GM21526 (cell line): Measurements from ENCODE around the gene SPDEF.

ENCODE experiments used
- ATAC-seq: cut with Tn5 transposase; IDR thresholded peaks from one replicate; pipeline ENCODE4 v1.9.1; 2021; ENCODE audit warnings: moderate library complexity; ENCODE audit not compliant: unreplicated experiment, low FRiP score

SPDEF gene

DNA sequence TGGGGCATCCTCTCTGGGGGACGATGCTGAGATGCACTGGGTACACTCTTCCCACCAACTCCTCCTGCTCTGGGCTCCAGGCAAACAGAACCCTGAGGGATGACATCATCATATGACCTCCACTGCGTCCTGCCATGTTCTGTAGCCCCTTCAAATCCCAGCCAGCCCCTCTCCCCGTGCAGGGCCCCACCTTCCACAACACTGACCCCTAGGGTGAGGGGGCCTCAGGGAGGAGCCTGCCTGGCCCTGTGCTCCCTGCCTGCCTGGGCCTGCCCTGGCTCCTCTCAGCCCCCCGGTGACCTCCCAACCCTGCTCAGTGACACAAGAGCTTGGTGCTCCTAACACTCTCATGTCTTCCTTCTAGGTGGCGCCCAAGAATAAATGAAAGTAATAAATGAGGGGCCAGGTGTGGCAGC is 9.6 kb upstream of the SPDEF start:
- ATAC-seq = no peak

DNA sequence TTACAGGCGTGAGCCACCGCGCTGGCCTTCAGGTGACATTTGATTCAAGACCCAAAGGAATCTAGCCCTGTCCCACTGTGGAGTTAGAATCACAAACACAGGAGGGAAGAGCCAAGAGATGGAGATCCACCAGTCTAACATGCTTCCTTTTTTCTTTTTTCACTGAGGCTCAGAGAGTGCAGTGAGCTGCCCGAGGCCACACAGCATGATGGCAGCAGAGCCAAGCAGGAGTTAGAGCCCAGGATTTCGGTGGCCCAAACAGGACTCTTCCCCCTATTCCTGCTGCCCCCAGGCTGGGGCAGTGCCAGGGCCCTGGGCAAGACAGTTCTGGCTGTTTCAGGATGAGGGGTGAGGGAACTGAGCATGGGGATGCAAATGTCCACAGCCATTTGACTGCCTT is 8.1 kb upstream of the SPDEF start:
- no peak for ATAC-seq

GRCh38 chr6:34563513-34563870 is 7.4 kb upstream of the SPDEF start:
- no peak for ATAC-seq

DNA sequence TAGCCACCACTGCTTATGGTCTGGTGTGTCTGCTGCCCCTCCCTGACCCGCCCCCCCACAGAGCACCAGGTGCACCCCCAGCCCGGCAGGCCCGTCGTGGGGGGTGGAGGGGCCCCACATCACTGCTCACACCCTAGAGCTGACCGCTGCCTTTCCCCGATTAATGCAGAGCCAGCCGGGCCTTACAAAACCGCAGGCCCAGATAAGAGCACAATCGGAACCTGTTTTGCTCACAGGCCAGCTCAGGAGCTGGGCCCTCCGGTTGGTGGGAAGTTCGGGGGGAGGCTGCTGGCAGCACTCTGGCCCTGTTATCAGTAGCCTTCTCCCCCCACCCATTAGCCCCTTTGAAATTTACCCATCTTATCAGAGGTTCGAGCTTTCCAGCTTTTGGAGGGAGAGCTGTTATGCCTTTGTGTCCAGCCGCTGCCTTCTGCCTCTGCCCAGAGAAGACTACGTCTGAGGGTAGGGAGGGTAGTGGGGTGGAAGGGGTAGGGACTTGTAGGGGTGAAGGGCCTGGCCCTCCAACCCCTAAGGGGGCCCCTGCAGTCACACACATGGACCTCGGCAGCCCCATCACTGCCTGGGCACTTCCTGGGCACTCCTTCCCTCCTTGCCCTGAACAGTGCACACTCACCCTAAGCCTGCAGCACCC is 6.9 kb upstream of the SPDEF start:
- ATAC-seq = no peak

- ATAC-seq = no peak
Measured at GRCh38 chr6:34562350-34562749, 6.2 kb upstream of the SPDEF start.

GRCh38 chr6:34561227-34561530 is 5.0 kb upstream of the SPDEF start:
- no peak for ATAC-seq

DNA sequence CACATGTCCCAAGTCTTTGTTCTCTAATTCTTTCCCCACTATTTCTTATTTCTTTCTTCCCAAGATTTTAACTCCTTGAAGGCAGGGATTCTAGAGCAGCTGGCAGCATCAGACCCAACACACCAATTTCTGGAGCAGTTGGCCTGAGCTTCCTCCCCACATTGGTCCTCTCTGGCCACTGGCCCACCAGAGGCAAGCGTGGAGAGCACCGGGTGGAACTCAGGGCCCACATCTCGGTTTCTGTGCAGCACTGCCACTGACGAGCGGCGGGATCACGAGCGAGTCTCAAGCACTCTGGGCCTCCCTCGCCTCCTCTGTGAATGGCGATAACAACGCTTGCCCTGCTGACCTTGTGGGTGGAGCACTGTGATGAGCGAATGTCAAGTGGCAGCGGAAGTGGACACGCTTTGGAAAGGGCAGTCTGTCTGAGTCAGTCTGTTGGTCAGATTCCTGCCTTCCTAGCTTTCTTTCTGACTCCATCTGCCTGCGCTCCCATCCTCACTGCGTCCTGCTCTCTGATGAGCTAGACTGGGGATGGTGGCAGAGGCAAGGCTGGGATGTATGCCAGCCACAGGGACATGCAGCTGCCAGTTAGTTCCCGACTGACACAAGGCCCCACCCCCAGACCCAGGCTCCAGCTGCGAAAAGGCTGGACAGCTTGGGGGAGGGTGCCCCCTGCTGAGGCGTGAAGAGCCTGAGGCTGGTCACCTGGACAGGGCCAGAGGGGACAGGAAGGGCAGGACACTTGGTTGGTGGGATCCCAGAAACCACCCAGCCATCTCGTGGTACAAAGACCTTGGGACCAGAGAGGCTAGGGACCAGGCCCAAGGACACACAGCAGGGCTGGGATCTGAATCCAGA is 4.5 kb upstream of the SPDEF start:
- no peak for ATAC-seq

DNA sequence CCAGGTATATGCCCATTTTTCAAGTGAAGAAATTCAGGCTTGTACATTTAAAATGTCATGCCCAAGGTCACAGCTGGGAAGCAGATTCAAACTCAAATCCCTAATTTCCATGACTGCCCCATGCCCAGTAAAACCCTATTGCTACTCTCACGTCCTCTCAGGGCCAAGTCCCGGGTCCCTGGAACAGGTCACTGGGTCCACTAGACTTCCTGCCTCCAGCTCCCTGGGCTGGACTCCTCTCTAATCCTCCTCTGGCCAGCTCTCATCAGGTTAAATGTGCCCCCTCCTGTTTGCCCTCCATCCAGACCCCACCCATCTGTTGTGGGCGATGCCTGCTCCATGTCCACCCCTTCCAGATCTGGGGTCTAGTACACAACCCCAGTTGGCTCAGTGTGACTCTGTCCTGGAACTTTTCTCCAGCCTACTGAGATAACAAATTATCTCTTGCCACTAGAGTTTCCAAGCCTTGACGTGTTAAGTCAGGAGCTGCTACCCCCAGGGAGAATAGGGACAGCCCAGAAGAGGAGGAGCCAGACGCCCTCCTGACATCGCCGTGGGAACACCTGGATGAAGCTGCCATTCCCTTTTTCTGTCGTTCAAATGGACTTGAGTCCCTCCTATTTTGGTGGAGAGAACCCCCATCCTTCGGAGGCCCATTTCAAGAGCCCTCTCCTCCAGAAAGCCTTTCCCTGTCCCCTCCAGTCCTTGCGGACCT is 3.7 kb upstream of the SPDEF start:
- no peak for ATAC-seq

GRCh38 chr6:34558172-34558714 is 2.1 kb upstream of the SPDEF start:
- no peak for ATAC-seq

DNA sequence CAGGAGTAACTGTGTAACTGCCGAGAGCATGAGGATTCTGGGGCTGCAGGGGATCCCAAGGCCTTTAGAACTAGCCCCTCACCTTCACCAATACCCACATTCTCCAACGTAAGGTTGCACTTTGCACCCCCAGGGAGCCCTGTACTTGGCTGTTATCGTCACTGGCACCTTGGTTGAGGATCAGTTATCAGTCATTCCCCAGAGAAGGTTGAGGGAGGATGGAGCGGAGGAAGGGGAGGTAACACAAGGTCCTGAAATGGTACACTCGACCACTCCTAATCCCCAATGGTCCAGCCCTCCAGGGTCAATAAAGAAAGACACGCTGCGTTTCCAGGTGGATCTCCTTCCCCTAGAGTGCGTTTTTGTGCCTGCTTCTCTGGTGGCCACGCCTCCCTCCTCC is 1.1 kb upstream of the SPDEF start:
- no peak for ATAC-seq

GRCh38 chr6:34556493-34556892 is 364 bp upstream of the SPDEF start:
- no peak for ATAC-seq

GRCh38 chr6:34555328-34555727 is 801 bp downstream of the SPDEF start:
- ATAC-seq = no peak

GRCh38 chr6:34555007-34555322 is 1.2 kb downstream of the SPDEF start:
- no peak for ATAC-seq

DNA sequence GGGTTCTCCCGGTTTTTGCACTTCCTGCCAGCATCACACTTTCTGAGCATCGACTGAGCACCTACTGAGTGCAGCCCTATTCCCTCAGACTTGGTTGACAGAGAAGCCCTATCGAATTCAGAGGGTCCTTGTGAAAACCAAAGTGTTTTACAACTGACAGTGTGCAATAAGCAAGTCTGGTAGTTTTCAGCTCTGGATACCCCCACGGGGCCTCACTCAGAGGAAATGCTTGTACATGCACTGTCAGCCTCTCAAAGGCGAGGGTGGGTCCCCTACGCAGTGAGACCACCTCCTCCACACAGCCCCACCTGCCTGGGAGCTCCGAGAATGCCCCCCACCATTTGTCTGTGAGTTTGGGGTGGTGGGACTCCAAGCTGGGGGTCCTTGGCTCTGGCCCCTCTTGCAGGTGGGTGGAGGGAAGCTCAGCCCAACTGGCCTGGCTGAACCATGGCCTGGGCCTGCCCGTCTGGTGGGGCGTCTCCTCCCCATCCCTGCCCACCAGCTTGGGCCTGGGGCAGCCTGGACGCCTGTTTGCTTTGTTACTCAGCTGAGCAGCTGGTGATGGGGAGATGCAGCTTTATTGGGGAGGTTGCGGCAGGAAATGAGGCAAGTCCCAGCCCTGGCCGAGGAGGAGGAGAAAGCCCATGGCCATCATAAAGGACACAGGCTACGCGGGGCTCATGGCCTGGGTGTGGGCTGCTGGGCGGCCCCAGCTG is 1.7 kb downstream of the SPDEF start:
- ATAC-seq = no peak

GRCh38 chr6:34553750-34554149 is 2.4 kb downstream of the SPDEF start:
- no peak for ATAC-seq

GRCh38 chr6:34553146-34553545 is 3.0 kb downstream of the SPDEF start:
- ATAC-seq = no peak

DNA sequence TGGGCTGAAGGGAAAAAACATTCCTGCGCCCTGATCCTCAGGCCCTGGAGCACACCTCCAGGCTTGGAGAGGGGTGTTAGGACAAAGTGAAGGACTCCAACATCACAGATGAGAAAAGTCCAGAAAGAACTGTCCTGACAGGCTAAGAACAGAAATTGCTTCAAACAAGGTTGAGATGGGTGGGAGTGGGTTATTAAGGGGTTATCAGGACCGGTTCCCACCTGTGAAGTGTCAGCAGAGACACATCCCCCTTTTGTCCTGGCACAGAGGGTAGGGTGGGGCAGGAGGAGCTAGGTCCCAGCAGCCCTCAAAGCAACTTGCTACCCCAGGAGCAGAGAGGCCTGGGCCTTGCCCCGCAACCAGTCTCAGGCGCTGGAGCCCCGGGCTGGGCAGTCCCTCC is 3.5 kb downstream of the SPDEF start:
- ATAC-seq = no peak

- ATAC-seq = no peak
Measured at GRCh38 chr6:34551720-34552119, 4.4 kb downstream of the SPDEF start.

GRCh38 chr6:34549804-34550202 is 6.3 kb downstream of the SPDEF start:
- ATAC-seq = no peak

GRCh38 chr6:34549026-34549803 is 6.9 kb downstream of the SPDEF start:
- ATAC-seq = no peak
